Measurements from ENCODE around the gene GOLGA6L7.
"Not testable (repeated sequence)": the region's sequence is repeated elsewhere in the genome, so short reads cannot be mapped to it uniquely, and the experiment has no call there.

GOLGA6L7 gene, protein sequence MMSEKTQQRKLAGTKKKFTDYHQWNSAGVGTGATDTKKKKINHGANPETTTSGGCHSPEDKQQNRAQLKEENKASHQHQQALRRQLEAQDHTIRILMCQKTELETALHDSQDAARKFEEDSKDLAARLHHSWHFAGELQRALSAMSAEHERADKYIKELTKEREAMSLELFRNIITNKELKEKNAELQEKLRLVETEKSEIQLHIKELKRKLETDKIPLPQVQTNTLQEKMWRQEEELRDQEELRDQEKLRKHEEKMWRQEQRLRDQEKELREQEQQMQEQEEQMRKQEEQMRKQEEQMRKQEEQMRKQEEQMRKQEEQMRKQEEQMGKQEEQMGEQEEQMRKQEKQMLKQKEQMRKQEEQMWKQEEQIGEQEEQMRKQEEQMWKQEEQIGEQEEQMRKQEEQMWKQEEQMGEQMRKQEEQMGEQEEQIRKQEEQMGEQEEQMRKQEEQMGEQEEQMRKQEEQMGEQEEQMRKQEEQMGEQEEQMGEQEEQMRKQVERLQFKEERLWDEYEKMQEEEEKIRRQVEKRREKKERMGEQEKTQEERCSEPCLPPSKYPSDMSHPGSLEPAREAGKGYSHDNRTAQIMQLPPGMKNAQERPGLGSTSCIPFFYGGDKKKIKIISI

DNA sequence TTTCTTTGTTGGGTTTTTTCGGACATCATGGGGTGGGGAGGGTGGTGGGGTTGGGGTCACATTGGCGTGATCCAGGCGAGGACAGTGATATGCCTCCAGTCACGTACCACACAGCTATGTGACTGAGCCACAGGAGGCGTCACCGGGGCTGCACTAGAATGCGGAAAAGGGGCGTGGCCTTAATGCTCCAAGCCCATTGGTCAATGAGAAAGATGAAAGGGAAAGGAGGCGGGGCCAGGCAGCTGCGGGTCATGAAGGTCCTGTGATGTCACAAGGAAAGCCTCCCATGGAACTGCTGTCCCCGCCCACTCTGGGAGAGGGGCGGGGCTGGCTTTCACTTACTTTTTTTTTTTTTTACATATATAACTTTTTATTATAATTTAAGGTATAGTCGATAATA lies at the start of gene GOLGA6L7:
TSS of gene GOLGA6L7 (minus strand) at position 124 of the 400 bp plus-strand sequence. CDS start at position 29, 95 bp downstream.
- not testable (repeated sequence) for FAIRE-seq

DNA sequence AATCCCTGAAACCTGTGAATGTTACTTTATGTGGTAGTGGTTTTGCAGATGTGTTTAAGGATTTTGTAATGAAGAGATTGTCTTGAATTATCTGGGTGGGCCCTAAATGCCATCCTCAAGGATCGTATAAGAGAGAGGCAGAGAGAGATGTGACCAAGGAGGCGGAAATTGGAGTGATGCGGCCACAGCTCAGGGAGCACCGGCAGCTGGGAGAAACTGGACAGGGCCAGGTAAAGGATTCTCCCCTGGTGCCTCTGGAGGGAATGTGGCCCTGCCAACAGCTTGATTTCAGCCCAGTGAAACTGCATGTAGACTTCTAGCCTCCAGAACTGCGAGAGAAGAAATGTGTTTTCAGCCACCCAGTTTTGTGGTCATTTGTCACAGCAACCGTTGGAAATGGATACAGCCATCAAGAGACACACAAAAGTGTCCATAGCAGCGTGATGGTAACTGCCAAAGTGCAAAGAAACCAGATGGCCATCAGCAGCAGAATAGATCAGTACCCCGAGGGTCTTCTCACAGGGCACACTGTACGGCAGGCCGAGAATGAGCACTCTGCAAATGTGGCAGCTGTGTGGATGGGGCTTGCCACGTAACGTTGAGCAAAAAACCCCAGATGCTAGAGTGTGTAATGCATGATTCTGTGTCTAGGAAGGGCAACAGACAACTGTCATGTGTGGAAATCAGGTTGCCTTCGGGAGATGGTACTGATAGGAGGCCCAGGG lies 49.6 kb upstream of the GOLGA6L7 start:
- FAIRE-seq = no peak

DNA sequence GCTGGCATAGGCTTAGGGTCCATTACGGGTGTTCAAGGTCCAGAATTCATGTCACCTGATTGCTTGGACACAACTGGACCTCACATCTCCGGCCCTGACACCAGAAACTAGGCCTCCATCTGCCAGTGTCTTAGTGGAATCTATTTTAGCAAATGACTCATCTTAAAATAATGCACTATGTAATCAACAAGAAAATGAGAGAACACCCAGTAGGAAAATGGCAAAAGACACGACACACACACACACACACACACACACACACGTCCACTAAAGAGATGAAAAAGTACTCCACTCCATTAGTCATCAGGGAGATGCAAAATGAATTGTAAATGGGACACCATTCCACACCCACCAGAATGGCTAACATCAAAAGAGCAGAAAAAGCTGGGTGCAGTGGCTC lies 48.5 kb upstream of the GOLGA6L7 start:
- FAIRE-seq = no peak

DNA sequence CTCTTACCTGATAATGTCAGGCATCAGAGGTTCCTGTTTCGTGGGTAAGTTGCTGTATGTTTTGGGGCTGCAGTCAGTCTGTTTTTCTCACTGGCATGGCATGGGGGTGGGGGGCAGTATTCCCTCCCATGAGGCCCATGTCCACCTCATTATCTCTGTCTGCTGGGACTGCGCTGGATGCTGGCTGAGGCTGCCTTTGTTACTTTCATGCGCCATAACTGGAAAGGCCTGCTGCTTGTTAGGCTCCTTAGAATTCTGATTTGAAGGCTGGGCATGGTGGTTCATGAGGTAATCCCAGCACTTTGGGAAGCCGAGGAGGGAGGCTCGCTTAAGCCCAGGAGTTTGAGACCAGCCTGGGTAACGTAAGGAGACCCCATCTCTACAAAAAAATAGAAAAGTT lies 47.1 kb upstream of the GOLGA6L7 start:
- FAIRE-seq = no peak

DNA sequence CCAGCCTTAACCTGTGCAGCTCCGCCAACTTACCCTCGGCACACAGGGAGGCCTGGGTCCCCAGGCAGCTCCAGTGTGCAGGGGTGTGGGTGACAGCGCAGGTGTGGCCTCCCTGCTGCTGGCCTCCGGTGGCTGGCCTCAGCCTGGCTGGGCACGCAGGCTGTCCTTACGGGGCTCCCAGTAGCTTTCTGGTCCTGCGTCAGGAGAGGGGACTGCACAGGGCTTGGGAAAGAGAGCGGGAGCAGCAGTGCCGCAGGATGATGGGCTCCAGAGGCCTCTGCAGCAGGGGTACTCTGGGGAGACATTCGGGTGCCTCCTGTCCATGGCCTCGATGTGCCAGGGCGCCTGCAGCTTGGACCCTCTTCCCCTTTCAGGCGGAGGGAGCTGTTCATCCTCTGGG lies 46.7 kb upstream of the GOLGA6L7 start:
- no peak for FAIRE-seq

DNA sequence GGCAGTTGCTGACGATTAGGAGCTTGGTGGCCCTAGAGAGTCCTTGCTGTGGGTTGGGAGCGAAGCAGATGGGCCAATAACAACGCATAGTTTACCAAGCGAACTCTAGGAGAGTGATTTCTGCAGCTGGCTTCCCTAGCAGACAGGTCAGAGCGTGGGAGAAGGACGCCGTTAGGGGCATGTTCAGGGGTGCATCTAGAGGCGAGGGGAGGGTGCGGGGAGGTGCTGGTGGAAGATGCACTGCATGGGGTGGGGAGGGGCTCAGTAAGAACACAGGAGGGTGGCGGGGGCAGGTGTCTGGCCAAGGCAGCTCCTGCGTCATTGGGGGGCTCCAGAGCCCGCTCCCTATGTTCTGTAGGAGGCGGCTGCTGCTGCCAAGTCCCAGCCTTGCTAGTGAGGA lies 46.2 kb upstream of the GOLGA6L7 start:
- no peak for FAIRE-seq

DNA sequence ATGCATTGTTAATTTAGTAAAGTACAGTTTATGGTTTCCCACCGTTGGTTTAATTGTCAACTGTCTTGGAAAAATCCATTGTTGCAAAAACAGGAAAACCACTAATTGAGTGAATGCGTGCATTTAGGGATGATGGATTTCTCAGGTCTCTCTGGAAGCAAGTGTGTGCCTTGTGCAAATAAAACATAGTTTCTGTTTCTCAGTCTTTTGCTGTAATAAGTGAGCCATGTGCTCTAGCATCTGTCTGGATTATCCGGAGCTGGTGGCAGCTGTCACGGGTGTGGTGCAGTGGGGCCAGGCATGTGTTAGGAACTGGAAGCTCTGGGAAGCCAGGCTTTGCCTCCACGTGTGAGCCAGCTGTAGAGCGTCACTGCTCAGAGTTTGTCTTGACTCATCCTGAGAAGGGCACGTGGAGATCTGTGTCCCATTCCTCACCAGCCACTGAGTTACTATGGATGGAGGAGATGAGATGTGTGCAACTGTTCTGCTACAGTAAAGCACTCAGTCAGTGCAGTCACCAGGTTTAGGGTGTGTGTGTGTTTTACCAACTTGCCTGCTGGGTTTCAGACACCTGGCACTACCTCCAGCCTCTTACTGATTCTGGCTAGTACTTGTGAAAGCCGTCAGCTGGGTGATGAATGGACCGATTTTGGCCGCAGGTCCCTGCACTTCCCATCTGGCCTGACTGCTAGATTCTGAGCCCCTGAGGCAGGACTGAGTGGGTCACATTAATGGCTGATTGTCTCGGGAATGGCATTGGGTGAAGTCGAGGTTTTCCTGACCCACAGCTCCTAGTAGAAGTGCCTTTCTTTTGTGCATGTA lies 44.6 kb upstream of the GOLGA6L7 start:
- FAIRE-seq = no peak

DNA sequence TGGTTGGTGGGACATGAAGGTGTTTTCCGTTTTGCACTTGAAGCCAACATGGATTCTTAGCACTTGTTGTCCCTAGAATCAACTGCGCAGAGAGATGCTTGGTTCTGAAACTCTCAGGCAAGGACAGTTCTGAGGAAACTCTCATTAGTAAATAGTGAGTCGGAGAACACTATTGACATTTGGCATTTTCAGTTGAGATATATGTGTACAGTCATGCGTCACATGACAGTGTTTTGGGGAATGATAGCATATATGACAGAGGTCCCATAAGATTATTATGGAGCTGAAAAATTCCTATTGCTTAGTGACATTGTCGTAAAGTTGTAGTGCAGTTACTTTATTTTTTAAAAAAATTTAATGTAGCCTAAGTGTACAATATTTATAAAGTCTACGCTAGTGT lies 43.1 kb upstream of the GOLGA6L7 start:
- FAIRE-seq = no peak

DNA sequence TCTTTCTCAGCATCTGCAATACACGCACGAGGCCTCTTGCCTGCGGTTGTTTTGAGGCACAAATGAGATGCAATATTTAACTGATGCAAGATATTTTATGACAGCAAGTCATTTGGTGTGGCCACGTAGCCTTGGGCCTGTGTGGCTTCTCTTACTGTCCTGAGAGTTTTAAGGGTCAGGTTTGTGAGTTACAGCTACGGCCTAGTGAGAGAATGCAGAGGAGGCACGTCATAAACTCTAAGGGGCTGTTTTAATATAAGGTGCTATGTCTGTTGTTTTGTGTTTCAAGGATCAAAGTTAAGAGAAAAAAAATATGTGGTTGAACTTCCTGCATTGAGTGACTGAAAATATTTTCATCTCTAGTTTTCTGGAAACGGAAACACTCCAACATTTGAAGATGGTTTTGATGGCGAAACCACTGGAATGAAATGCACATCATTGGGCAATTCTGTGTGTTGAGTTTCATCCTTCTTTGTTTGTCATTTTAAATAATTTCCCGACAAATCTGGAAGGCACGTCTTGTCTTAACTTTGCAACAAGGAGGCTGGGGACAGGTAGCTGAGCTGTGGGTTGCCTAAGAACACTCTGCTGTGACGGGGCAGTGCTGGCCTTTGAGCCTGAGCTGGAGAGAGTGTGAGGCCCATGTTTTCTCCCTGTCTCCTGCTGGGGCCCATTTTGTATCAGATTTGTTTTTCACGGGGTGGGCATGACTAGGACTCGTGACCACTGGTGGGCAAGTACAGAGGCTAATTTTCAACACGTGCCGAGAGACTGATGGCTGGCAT lies 42.5 kb upstream of the GOLGA6L7 start:
- FAIRE-seq = no peak

DNA sequence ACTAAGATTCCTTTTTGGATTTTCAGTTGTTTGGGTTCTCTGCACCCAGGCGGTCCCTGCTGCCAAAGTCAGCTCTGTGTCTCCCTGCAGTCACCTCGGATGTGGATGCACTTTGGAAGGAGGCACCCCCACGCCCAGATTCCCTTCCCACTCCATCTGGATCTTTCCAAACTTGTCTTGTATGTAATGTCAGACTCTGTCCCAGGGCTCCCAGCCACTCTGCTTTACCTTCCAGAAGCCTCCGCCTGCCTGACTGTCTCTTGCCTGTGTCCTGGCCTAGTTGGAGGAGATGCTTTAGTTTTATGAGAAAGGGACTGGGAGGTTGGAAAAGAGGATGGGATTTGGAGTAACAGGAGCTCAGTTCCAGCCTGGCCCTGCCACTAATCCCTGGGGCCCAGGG lies 41.8 kb upstream of the GOLGA6L7 start:
- not testable (repeated sequence) for FAIRE-seq

DNA sequence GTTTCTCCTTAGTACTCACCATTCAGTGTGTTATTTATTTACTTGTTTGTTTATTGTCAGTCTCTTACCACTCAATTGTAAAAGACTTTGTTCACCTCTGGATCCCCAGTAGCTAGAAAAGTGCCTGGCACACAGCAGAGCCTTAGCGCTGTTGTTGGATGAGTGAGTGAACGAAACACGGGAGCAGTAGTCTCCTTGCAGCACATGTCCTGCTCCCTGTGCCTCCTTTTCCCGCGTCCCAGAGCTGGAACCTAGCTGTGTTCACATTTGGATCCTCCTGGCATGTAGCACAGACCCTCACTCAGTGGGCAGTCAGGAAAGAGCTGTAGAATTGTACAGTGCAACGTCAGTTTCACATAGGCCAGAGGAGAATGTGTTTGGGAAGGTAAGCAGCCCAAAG lies 41.4 kb upstream of the GOLGA6L7 start:
- not testable (repeated sequence) for FAIRE-seq

DNA sequence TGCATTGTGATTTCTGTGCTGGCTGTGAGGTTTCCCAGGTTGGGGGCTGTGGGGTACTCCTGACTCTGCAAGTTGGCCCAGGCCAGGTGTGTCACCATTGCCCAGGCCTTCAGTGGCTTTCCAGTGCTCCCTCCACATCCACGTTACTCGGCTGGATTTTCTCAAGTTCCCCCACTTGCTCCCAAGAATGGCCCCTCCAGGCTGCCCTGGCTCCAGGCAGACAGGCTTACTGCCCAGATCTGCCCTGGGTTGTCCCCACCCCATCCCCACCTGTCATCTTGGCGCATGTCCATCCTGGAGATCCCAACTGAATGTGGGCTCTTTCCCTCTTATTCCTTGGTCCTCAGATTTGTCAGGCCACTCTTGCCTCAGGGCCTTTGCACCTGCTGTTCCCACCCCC lies 40.9 kb upstream of the GOLGA6L7 start:
- no peak for FAIRE-seq

DNA sequence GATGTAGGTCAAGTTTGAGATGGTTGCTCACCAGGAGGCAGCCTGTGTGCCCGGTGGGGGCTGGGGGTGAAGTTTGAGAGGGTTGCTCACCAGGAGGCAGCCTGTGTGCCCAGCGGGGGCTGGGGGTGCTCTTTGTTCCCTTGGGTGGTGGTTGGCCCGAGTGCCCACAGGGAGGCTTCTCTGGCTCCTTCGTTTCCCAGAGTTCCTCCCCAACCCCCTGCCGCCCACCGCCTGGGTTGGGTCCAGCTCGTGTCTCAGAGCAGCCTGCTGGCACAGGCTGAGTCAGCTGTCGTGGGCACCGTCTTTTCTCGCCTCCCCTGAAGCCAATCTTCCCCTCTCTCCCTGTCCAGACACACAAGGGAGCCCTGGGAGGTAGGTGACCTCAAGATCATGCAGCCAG lies 40.5 kb upstream of the GOLGA6L7 start:
- FAIRE-seq = no peak

DNA sequence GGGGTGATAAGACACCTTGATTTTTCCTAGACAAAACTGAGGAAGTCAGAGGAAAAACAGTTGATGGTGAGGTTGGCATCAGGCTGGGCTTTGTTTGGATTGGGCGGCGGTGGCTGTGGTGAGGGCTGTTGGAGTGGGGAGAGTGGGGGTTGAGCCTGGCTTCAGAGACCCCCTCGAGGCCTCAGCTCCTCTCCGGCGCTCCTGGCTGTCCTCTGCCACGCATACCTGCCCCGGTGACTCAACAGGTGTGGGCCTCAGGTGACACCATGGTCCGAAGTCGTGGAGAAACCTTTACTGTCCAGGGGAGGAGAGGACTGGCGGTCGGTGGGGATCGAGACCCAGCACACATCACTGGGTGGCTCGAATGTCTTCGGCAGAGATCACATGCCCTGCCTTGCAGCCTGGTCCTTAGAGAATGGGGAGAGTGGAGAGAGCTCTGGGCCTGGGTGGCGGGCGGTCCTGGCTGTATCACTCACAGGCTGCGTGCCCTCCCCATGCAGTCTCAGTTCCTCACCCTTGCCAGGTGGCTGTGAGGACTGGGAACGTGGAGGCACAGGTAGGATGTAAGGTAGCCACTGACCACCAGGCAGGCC lies 40.0 kb upstream of the GOLGA6L7 start:
- FAIRE-seq = no peak

DNA sequence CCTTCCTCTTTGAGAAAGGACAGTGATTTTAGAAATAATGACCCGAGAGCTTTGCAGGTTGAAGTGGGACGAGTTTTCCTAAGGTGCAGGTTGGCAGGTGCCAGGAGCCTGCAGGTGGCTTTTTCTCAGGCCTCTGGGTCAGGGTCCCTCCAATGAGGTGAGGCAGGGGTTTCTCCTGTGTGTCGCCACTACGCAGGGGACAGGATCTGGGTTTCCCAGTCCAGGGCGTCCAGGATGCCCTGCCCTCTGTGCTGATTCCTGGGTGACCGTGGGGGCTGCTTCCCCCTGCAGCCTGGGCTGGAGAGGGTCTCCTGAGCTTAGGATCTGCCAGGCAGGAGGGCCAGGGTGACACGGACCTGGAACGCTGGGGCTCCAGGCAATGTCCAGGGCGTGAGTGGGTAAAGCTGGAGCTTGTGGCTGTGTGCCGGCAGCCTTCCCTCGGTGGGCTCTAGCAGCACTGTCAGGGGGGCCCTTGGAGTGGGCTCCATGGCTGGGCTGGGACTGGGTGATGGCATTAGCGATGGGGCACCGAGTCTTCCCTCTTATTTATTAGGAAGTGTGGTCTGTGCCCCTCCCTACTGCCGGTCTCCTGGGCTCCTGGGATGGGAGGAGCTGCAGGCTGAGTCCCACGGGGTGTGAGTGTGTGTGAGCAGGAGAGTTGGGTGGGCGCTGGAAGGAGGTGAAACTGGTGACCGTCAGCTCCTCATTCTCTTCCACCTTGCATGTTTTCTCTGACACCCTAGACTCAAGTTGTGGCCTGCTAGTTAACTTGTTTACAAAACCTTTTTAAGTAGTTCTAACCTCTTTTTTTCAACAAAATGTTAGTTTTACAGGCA lies 39.1 kb upstream of the GOLGA6L7 start:
- no peak for FAIRE-seq

DNA sequence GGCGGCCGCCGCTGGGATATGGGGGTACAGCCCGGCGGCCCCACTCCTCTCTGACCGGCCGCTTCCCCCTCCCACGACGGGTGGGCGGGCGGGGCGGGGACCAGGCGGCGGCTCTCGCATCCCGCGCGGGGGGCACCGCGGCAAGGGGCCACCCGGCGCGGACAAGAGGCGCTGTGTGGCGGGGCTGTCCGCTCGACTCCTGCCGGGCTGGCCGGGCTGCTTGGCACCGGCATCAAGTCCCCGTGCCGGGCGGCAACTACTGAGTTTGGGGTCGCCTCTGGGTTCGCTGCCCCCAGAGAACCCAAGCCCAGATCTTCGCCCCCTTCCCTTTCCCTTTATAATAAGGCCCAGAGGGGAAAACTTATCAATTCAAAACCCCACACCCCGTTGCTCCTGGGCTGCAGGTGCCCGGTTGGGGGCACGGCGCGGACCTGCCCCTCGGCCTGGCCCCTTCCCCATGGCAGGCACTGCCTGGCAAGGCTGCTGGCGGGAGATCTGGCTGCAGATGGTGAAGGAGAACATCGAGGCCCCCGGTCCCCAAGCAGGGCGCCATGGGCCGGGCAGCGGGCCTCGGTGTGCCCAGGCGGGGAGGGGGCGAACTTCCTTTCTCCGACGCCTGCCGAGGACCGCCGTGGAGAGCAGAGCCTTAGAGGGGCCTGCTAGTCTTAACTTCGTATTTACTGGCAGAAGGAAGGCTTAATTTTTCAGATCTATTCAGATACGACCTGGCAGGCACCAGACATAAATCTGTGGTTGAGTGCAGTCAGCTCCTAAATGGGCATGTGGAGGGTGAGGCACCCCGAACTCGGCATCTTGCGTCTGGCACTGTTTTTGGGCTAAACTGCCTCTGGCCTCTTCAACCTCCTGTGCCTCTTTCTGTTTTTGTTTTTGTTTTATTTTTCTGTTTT lies 38.2 kb upstream of the GOLGA6L7 start:
- FAIRE-seq = no peak

DNA sequence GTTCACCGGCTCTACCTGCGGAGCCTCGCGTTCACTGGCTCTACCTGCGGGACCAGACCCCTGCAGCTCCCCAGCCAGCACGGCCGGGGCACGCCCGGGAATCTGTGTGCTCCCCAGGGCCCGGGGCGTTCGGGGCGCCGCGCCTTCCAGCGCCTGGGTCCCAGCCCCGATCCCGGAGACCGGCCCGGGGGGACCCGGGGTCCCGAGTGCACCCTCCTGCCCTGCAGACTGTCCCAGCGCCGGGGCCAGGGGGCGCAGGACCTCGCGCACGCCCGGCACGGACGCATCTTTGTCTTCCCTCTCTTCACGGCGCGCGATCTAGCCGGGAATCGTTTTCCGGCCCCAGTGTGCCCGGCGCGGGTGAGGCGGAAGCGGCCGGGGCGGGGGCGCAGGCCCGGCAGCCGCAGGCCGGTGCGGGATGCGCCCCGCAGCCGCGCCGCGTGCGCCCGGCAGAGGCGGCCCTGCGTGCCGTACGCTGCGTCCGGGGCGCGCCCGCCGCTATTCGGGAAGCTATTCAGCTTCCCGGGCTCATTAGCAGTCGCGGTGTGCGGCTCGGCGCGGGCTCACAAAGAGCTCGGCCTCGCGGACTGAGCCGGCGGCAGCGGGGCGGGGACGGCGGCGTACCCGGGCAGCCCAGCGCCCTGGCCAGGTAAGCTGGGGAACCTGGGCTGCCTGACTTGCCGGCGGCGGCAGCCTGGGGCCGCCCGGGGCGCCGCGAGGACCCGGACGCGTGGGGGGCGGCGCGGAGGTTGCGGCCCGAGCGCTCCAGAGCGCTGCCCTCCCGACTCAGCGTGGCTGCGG lies 37.4 kb upstream of the GOLGA6L7 start, which contains the start of gene APBA2:
TSS of gene APBA2 (plus strand) at position 345 of the 801 bp plus-strand sequence. CDS start 167,911 bp downstream, outside the sequence.
- FAIRE-seq = no peak

DNA sequence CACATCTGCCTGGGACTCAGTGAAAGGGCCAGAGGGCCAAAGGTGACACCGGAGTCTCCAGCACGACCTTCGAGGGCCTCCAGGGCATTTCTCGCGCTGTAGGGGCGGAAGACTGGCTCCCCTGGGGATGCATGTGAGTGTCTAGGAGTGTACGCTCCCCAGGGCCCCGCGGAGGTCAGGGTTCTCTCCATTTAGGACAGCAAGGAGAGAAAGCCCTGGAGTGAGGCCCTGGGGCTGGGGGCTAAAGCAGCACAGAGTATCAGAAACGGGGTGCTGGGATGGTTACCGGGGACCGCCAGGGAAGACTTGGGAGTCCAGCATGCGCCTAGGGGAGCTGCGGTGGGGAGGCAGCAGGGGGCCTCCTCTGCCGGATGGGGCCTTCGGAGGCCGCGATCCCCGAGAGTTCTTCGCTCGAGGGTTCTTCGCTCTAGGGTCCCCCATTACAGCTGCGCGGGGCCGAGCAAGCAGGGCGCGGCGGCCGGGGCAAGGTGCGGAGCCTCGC lies 36.7 kb upstream of the GOLGA6L7 start:
- FAIRE-seq = no peak
